ENCODE measurements around the gene TTC36. TPM values are rescaled to one million over a fixed set of nuclear protein-coding genes. Genes with fewer than 3 reads are reported as not detected.

TTC36 gene
- total and polyA plus RNA-seq, 2 experiments from 2014 or later, result 3.1 to 4.9 TPM

DNA sequence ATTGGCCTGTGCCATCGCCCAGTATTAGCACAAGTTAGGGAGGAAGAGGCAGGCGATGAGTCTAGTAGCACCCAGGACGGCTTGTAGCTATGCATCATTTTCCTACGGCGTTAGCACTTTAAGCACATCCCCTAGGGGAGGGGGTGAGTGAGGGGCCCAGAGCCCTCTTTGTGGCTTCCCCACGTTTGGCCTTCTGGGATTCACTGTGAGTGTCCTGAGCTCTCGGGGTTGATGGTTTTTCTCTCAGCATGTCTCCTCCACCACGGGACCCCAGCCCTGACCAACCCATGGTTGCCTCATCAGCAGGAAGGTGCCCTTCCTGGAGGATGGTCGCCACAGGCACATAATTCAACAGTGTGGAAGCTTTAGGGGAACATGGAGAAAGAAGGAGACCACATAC, 8.0 kb downstream of the TTC36 start:
- Histone ChIP-seq H3K27ac (no peak overlapping the region), H4K20me1 (ENCODE audit: insufficient read depth, poor library complexity, severe bottlenecking) (no peaks in the 10 kb centered on the region), H3K9me3 (ENCODE audit: low read depth) (no peaks in the 10 kb centered on the region), H3K9me2 (replicated peaks; ENCODE audit: insufficient read depth) (no peaks in the 10 kb centered on the region), H3K79me2 (peaks cover 5% of the 10 kb centered on the region), H3K4me3 (no peak overlapping the region), H3K27me3 (no peaks in the 10 kb centered on the region), H2AFZ (no peak overlapping the region), H3K4me2 (no peak overlapping the region), H3K4me1 (ENCODE audit: insufficient read depth) (peaks cover 10% of the 10 kb centered on the region), H3K36me3 (replicated peaks; ENCODE audit: insufficient read depth, low read depth) (no peaks in the 10 kb centered on the region)
- WGBS (ENCODE audit: low lambda C conversion rate, missing lambda C conversion rate), result 85% methylated on average over 9 of the region's 9 CpGs
- DNase-seq (ENCODE audit: low spot score), result no peak
- TF ChIP-seq, protein P1, sequence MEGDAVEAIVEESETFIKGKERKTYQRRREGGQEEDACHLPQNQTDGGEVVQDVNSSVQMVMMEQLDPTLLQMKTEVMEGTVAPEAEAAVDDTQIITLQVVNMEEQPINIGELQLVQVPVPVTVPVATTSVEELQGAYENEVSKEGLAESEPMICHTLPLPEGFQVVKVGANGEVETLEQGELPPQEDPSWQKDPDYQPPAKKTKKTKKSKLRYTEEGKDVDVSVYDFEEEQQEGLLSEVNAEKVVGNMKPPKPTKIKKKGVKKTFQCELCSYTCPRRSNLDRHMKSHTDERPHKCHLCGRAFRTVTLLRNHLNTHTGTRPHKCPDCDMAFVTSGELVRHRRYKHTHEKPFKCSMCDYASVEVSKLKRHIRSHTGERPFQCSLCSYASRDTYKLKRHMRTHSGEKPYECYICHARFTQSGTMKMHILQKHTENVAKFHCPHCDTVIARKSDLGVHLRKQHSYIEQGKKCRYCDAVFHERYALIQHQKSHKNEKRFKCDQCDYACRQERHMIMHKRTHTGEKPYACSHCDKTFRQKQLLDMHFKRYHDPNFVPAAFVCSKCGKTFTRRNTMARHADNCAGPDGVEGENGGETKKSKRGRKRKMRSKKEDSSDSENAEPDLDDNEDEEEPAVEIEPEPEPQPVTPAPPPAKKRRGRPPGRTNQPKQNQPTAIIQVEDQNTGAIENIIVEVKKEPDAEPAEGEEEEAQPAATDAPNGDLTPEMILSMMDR (IDR thresholded peaks at IDR 0.05; ENCODE audit: poor library complexity), result no peak
- no peak for TF ChIP-seq EZH2 (IDR thresholded peaks at IDR 0.05; ENCODE audit: borderline replicate concordance)
- TF ChIP-seq EZH2phosphoT487 (IDR thresholded peaks at IDR 0.05; ENCODE audit: low read depth, severe bottlenecking, unreplicated experiment), result no peak

DNA sequence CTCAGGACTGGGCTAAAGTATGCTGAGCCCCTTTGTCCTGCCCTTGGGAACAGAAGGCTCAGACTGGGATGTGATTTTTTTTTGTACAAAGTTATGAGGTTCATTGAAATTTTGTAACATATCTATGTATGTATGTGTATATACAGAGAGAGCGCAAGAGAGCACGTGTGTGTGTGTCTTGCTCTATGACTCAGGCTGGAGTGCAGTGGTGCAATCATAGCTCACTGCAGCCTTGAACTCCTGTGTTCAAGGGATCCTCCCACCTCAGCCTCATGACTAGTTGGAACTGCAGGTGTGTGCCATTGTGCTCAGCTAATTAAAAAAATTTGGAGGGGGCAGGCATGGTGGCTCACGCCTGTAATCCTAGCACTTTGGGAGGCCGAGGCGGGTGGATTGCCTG, 9.5 kb downstream of the TTC36 start:
- no peak overlapping the region for H3K4me3 ChIP-seq
- H4K20me1 ChIP-seq (ENCODE audit: insufficient read depth, poor library complexity, severe bottlenecking), result no peaks in the 10 kb centered on the region
- H3K36me3 ChIP-seq (replicated peaks; ENCODE audit: insufficient read depth, low read depth), result no peaks in the 10 kb centered on the region
- H3K27ac ChIP-seq, result no peak overlapping the region
- peaks cover 8% of the 10 kb centered on the region for H3K4me1 ChIP-seq (ENCODE audit: insufficient read depth)
- 96% methylated on average over 5 of the region's 5 CpGs for WGBS (ENCODE audit: low lambda C conversion rate, missing lambda C conversion rate)
- no peak for TF ChIP-seq EZH2phosphoT487 (IDR thresholded peaks at IDR 0.05; ENCODE audit: low read depth, severe bottlenecking, unreplicated experiment)
- no peak for TF ChIP-seq EZH2 (IDR thresholded peaks at IDR 0.05; ENCODE audit: borderline replicate concordance)
- TF ChIP-seq, protein P1 (IDR thresholded peaks at IDR 0.05; ENCODE audit: poor library complexity), result no peak
- no peaks in the 10 kb centered on the region for H3K9me3 ChIP-seq (ENCODE audit: low read depth)
- no peak overlapping the region for H2AFZ ChIP-seq
- H3K4me2 ChIP-seq, result no peak overlapping the region
- H3K27me3 ChIP-seq, result no peaks in the 10 kb centered on the region
- no peak for DNase-seq (ENCODE audit: low spot score)
- H3K79me2 ChIP-seq, result peaks cover 4% of the 10 kb centered on the region
- no peaks in the 10 kb centered on the region for H3K9me2 ChIP-seq (replicated peaks; ENCODE audit: insufficient read depth)

DNA sequence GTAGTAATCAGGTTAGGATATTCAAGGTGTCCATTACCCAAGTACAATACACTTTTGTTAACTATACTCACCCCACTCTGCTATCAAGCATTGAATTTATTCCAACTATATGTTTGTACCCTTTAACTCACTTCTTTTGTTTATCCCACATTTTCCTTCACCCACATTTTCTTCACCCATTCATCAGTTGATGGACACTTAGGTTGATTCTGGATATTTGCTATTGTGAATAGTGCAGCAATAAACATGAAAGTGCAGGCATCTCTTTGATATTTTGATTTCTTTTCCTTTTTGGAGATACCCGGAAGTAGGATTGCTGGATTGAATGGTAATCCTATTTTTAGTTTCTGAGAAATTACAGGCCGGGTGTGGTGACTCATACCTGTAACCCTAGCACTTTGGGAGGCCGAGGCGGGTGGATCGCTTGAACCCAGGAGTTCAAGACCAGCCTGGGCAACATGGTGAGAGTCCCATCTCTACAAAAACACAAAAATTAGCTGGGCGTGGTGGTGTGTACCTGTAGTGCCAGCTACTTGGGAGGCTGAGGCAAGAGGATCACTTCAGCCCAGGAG, 10.2 kb downstream of the TTC36 start:
- H4K20me1 ChIP-seq (ENCODE audit: insufficient read depth, poor library complexity, severe bottlenecking), result no peaks in the 10 kb centered on the region
- 96% methylated on average over 6 of the region's 6 CpGs for WGBS (ENCODE audit: low lambda C conversion rate, missing lambda C conversion rate)
- H3K9me3 ChIP-seq (ENCODE audit: low read depth), result no peaks in the 10 kb centered on the region
- H3K79me2 ChIP-seq, result no peaks in the 10 kb centered on the region
- H3K9me2 ChIP-seq (replicated peaks; ENCODE audit: insufficient read depth), result no peaks in the 10 kb centered on the region
- H3K4me2 ChIP-seq, result no peak overlapping the region
- peaks cover 3% of the 10 kb centered on the region for H3K4me1 ChIP-seq (ENCODE audit: insufficient read depth)
- H3K27ac ChIP-seq, result no peak overlapping the region
- H3K4me3 ChIP-seq, result no peak overlapping the region
- TF ChIP-seq, protein P1 (IDR thresholded peaks at IDR 0.05; ENCODE audit: poor library complexity), result no peak
- TF ChIP-seq EZH2 (IDR thresholded peaks at IDR 0.05; ENCODE audit: borderline replicate concordance), result no peak
- no peak for TF ChIP-seq EZH2phosphoT487 (IDR thresholded peaks at IDR 0.05; ENCODE audit: low read depth, severe bottlenecking, unreplicated experiment)
- no peak for DNase-seq (ENCODE audit: low spot score)
- no peaks in the 10 kb centered on the region for H3K27me3 ChIP-seq
- no peaks in the 10 kb centered on the region for H3K36me3 ChIP-seq (replicated peaks; ENCODE audit: insufficient read depth, low read depth)
- H2AFZ ChIP-seq, result no peak overlapping the region
